ENCODE data around the gene ZNF469. TPM values are rescaled to one million over a fixed set of nuclear protein-coding genes. Genes with fewer than 3 reads are reported as not detected.

The ZNF469 gene
- total RNA-seq, 1 experiment from 2014 or later: 0.50 TPM

DNA sequence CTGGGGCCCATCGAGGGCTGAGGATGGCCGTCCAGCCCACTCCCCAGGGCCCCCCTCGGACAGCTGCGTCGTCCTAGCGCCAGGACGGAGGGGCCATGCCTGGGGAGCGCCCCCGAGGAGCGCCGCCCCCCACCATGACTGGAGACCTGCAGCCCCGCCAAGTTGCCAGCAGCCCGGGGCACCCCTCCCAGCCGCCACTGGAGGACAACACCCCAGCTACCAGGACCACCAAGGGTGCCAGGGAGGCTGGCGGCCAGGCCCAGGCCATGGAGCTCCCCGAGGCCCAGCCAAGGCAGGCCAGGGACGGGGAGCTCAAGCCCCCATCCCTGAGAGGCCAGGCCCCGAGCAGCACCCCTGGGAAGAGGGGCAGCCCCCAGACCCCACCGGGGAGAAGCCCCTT lies 44.6 kb downstream of the ZNF469 start:
- CTCF ChIA-PET: interaction anchor here (2.4 kb wide), 1 partner anchor 10 kb away, joined by 7 read pairs; no protein-coding TSS in a partner anchor
- H3K36me3 Mint-ChIP-seq (ENCODE audit: insufficient read depth, unreplicated experiment): no peaks in the 10 kb centered on the region
- DNase-seq: no peak

DNA sequence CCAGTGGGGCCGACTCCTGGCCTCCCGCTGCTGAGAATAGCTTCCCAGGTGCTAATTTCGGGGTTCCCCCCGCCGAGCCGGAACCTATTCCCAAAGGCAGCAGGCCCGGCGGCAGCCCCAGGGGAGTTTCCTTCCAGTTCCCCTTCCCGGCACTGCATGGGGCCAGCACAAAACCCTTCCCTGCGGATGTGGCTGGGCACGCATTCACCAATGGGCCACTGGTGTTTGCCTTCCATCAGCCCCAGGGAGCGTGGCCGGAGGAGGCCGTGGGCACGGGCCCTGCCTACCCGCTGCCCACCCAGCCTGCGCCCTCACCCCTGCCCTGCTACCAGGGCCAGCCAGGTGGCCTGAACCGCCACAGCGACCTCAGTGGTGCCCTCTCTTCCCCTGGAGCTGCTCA lies 45.4 kb downstream of the ZNF469 start:
- H3K4me3 Mint-ChIP-seq (ENCODE audit: low read depth, unreplicated experiment): no peak overlapping the region
- no peaks in the 10 kb centered on the region for H3K36me3 Mint-ChIP-seq (ENCODE audit: insufficient read depth, unreplicated experiment)
- BruUV-seq (replicated peaks): no TSS peak
- H3K4me1 Mint-ChIP-seq (ENCODE audit: low read depth, unreplicated experiment): no peaks in the 10 kb centered on the region
- intact Hi-C loops (cut with micrococcal nuclease; ENCODE audit: unreplicated experiment): no loop called here
- H3K9me3 Mint-ChIP-seq (ENCODE audit: low read depth, unreplicated experiment): no peaks in the 10 kb centered on the region
- peaks cover 82% of the 10 kb centered on the region for H3K27me3 Mint-ChIP-seq (ENCODE audit: unreplicated experiment)
- CTCF ChIA-PET: interaction anchor here (2.4 kb wide), 1 partner anchor 10 kb away, joined by 7 read pairs; no protein-coding TSS in a partner anchor
- DNase-seq: no peak
- H3K27ac Mint-ChIP-seq (ENCODE audit: unreplicated experiment): no peak overlapping the region
- TF ChIP-seq, protein P1, sequence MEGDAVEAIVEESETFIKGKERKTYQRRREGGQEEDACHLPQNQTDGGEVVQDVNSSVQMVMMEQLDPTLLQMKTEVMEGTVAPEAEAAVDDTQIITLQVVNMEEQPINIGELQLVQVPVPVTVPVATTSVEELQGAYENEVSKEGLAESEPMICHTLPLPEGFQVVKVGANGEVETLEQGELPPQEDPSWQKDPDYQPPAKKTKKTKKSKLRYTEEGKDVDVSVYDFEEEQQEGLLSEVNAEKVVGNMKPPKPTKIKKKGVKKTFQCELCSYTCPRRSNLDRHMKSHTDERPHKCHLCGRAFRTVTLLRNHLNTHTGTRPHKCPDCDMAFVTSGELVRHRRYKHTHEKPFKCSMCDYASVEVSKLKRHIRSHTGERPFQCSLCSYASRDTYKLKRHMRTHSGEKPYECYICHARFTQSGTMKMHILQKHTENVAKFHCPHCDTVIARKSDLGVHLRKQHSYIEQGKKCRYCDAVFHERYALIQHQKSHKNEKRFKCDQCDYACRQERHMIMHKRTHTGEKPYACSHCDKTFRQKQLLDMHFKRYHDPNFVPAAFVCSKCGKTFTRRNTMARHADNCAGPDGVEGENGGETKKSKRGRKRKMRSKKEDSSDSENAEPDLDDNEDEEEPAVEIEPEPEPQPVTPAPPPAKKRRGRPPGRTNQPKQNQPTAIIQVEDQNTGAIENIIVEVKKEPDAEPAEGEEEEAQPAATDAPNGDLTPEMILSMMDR (IDR thresholded peaks at IDR 0.05; ENCODE audit: unreplicated experiment): no peak

More for the DNA sequence above, 44.6 kb downstream of the ZNF469 start:
- Mint-ChIP-seq H3K4me1 (ENCODE audit: low read depth, unreplicated experiment) (no peaks in the 10 kb centered on the region), H3K4me3 (ENCODE audit: low read depth, unreplicated experiment) (no peak overlapping the region), H3K9me3 (ENCODE audit: low read depth, unreplicated experiment) (no peaks in the 10 kb centered on the region), H3K27ac (ENCODE audit: unreplicated experiment) (no peak overlapping the region), H3K27me3 (ENCODE audit: unreplicated experiment) (peaks cover 82% of the 10 kb centered on the region)
- TF ChIP-seq, protein P1 (IDR thresholded peaks at IDR 0.05; ENCODE audit: unreplicated experiment): no peak
- intact Hi-C loops (cut with micrococcal nuclease; ENCODE audit: unreplicated experiment): no loop called here
- BruUV-seq (replicated peaks): no TSS peak

DNA sequence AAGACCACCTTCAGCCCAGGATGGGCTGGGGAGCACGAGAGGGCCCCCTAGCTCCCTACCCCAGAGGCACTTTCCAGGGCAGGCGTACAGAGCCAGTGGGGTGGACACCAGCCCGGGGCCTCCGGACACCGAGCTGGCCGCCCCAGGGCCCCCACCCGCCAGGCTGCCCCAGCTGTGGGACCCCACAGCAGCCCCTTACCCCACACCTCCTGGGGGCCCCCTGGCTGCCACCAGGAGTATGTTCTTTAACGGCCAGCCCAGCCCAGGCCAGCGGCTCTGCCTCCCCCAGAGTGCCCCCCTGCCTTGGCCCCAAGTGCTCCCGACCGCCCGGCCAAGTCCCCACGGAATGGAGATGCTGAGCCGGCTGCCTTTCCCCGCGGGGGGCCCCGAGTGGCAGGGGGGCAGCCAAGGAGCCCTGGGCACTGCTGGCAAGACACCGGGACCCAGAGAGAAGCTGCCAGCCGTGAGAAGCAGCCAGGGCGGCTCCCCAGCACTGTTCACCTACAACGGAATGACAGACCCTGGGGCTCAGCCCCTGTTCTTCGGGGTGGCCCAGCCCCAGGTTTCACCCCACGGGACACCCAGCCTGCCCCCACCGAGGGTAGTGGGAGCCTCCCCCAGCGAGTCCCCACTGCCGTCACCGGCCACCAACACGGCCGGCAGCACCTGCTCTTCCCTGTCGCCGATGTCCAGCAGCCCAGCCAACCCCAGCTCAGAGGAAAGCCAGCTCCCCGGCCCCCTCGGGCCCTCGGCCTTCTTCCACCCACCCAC lies 46.0 kb downstream of the ZNF469 start:
- no TSS peak for BruUV-seq (replicated peaks)
- CTCF ChIA-PET: interaction anchor here (1.1 to 2.4 kb wide), 2 partner anchors 9 to 40 kb away, joined by 4 to 7 read pairs; no protein-coding TSS in a partner anchor
- Mint-ChIP-seq H3K4me1 (ENCODE audit: low read depth, unreplicated experiment) (no peaks in the 10 kb centered on the region), H3K27me3 (ENCODE audit: unreplicated experiment) (peaks cover 82% of the 10 kb centered on the region), H3K27ac (ENCODE audit: unreplicated experiment) (no peak overlapping the region), H3K36me3 (ENCODE audit: insufficient read depth, unreplicated experiment) (no peaks in the 10 kb centered on the region), H3K4me3 (ENCODE audit: low read depth, unreplicated experiment) (no peak overlapping the region), H3K9me3 (ENCODE audit: low read depth, unreplicated experiment) (no peaks in the 10 kb centered on the region)
- no peak for DNase-seq
- TF ChIP-seq, protein P1 (IDR thresholded peaks at IDR 0.05; ENCODE audit: unreplicated experiment): no peak
- intact Hi-C loops (cut with micrococcal nuclease; ENCODE audit: unreplicated experiment): no loop called here

DNA sequence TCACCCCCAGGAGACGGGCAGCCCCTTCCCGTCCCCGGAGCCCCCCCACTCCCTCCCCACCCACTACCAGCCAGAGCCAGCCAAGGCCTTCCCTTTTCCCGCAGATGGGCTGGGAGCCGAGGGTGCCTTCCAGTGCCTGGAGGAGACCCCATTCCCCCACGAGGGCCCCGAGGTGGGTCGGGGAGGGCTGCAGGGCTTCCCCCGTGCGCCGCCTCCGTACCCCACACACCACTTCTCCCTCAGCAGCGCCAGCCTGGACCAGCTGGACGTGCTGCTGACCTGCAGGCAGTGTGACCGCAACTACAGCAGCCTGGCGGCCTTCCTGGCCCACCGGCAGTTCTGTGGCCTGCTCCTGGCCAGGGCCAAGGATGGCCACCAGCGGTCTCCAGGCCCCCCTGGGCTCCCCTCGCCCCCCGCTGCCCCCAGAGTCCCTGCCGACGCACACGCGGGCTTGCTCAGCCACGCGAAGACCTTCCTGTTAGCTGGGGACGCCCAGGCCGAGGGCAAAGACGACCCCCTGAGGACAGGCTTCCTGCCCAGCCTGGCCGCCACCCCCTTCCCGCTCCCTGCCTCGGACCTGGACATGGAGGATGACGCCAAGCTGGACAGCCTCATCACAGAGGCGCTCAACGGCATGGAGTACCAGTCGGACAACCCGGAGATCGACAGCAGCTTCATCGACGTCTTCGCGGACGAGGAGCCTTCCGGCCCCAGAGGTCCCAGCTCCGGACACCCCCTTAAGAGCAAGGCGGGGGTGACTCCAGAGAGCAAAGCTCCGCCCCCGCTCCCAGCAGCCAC lies 46.8 kb downstream of the ZNF469 start:
- DNase-seq: no peak
- BruUV-seq (replicated peaks): no TSS peak
- CTCF ChIA-PET: interaction anchor here (0.6 to 1.1 kb wide), 2 partner anchors 41 to 89 kb away, joined by 4 to 5 read pairs; no protein-coding TSS in a partner anchor
- H3K4me3 Mint-ChIP-seq (ENCODE audit: low read depth, unreplicated experiment): no peak overlapping the region
- peaks cover 82% of the 10 kb centered on the region for H3K27me3 Mint-ChIP-seq (ENCODE audit: unreplicated experiment)
- H3K4me1 Mint-ChIP-seq (ENCODE audit: low read depth, unreplicated experiment): no peaks in the 10 kb centered on the region
- H3K36me3 Mint-ChIP-seq (ENCODE audit: insufficient read depth, unreplicated experiment): no peaks in the 10 kb centered on the region
- no peak overlapping the region for H3K27ac Mint-ChIP-seq (ENCODE audit: unreplicated experiment)
- TF ChIP-seq, protein P1 (IDR thresholded peaks at IDR 0.05; ENCODE audit: unreplicated experiment): no peak
- intact Hi-C loops (cut with micrococcal nuclease; ENCODE audit: unreplicated experiment): no loop called here
- H3K9me3 Mint-ChIP-seq (ENCODE audit: low read depth, unreplicated experiment): no peaks in the 10 kb centered on the region

Measured in Calu3 (cell line).